ENCODE measurements around the gene SINHCAF. TPM values are rescaled to one million over a fixed set of nuclear protein-coding genes. Genes with fewer than 3 reads are reported as not detected.
"Not testable (repeated sequence)": the region's sequence is repeated elsewhere in the genome, so short reads cannot be mapped to it uniquely, and the experiment has no call there.

SINHCAF gene
- polyA plus RNA-seq, 3 donors = 222 to 262 (median 250) TPM

DNA sequence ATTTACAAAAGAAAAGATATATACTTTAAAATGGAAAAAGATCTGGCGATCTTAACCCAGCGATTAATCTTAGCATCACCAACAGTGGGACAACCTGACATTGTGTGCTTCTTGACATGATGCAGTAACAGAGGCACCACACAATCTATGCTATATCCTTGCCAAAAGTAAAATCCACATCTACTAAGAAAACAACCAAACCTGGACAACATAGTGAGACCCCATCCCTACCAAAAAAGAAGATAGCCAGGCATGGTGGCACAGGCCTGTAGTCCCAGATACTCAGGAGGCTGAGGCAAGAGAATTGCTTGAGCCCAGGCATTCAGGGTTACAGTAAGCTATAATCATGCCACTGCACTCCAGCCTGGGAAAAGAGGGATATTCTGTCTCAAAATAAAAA, 50.5 kb downstream of the SINHCAF start:
- no peak for DNase-seq

- DNase-seq = no peak
These were observed 51.2 kb downstream of the SINHCAF start for GRCh38 chr12:31274520-31275300.

DNA sequence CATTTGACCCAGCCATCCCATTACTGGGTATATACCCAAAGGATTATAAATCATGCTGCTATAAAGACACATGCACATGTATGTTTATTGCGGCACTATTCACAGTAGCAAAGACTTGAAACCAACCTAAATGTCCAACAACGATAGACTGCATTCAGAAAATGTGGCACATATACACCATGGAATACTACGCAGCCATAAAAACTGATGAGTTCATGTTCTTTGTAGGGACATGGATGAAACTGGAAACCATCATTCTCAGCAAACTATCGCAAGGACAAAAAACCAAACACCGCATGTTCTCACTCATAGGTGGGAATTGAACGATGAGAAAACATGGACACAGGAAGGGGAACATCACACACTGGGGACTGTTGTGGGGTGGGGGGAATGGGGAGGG, 52.2 kb downstream of the SINHCAF start:
- DNase-seq = not testable (repeated sequence)

GRCh38 chr12:31272607-31273225, 53.2 kb downstream of the SINHCAF start:
- no peak for DNase-seq

DNA sequence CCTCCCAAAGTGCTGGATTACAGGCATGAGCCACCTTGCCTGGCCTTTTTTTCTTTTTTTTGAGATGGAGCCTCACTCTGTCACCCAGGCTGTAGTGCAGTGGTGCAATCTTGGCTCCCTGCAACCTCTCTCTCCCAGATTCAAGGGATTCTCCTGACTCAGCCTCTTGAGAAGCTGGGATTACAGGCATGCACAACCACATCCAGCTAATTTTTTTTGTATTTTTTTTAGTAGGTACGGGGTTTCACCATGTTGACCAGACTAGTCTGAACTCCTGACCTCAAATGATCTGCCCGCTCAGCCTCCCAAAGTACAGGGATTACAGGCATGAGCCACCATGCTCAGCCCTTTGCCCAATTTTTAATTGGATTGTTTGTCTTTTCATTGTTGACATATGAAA, 58.0 kb downstream of the SINHCAF start:
- DNase-seq = no peak

GRCh38 chr12:31265722-31266121, 60.2 kb downstream of the SINHCAF start:
- no peak for DNase-seq

DNA sequence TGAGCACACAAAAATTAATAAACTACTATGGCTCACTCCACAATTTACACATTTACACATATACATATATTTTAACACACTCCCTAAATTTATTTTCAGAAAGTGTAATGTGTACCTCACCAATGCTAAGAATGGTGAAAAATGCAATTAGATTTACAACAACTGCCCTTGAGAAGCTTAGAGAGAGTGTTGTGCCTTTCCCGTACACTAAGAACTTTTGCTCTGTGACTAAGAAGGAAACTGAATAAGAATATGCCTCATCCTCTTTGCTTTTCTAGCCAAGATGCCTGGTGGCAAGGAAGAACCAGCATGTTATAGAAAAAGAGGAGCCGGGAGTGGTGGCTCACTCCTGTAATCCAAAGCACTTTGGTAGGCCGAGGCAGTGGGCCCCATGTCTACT, 62.3 kb downstream of the SINHCAF start:
- no peak for DNase-seq

GRCh38 chr12:31261744-31262143, 64.2 kb downstream of the SINHCAF start:
- DNase-seq = no peak

DNA sequence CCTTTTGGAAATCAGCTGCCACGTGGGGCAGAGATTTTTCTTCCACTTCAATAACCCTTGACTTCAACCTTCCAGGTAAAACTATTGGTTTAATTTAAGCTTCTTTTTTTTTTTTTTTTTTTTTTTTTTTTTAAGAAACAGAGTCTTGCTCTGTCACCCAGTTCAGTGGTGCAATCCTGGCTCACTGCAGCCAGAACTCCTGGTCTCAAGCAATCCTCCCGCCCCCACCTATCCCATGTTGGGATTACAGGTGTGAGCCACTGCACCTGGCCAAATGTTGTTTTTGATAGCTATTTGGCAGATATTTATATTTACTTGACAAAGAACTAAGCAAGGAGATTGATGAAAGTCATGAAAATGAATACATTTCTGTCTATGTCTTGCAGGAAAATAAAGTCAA, 65.1 kb downstream of the SINHCAF start:
- no peak for DNase-seq

DNA sequence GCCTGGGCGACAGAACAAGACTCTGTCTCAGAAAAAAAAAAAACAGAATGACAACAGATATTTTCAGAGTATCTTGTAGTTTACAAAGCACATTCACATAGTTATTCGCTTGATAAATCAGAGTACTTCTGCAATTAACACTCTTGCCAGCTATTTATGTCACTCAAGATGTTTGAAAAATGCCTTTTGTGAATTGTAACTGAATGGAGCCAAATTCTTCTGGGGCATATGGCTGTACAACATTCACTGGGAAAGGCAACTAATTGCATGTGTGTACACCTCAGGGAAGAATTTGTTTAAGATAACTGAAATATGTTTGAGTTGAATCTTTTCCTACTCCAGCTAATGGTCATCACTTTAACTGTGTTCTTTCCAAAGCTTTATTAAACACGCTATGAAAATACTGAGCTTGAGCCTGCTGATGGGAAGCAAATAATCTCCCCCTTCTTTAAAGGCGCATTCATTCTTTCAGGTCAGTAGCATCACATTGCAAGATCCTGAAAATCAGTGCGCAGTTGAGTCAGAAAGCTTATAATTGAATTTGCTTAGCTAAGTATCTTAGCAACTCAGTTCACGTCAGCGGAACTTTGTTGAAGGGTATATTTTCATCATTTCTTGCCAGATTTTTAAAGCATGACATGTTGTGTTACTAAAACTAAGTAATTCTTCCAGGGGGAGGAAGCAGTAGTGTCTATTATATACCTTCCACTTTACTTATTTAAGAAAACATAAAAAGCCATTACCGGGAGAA, 66.6 kb downstream of the SINHCAF start:
- DNase-seq = no peak

- DNase-seq = no peak
These were observed 68.2 kb downstream of the SINHCAF start for GRCh38 chr12:31257784-31258183.

GRCh38 chr12:31251707-31252611, 74.0 kb downstream of the SINHCAF start:
- not testable (repeated sequence) for DNase-seq

- DNase-seq = no peak
These were observed 75.8 kb downstream of the SINHCAF start for GRCh38 chr12:31250179-31250578.

DNA sequence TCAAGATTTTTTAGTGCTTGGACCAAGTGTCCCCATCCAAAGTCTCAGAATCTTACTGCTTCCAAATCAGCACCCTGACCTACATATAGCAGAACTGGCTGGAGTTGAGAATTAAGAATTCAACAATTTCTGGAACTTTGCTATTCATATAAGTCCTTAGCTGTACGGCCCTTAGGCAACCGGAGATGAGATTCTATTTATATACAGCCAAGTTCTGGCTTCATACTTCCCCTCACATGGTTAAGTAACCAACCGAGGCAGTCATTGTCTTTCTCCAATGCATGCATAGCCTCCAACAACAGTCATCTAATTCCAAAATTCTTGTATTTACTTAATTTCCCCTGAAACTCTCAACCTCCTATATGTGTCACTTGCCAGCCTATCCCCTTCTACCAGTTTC, 76.6 kb downstream of the SINHCAF start:
- DNase-seq = no peak

GRCh38 chr12:31248815-31249214, 77.1 kb downstream of the SINHCAF start:
- DNase-seq = no peak

GRCh38 chr12:31248337-31248736, 77.6 kb downstream of the SINHCAF start:
- DNase-seq = no peak

DNA sequence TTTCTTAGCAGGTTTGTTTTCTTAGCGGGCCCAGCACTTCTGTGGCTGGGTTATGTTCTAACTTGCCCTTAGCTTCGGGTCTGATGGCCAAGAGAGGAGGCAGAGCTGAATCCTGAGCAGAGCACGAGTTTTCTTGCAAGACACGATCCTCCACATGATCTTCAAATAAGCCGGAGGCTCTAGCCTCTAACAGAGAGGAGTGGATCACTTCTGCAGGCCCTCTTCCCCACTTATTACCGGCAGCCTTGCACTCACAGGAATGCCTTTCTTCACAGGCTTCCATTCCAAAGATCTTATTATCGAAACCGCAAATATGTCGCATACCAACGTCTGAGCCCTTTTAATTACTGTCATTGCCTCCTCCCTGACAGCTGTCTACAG, 79.5 kb downstream of the SINHCAF start:
- no peak for DNase-seq

DNA sequence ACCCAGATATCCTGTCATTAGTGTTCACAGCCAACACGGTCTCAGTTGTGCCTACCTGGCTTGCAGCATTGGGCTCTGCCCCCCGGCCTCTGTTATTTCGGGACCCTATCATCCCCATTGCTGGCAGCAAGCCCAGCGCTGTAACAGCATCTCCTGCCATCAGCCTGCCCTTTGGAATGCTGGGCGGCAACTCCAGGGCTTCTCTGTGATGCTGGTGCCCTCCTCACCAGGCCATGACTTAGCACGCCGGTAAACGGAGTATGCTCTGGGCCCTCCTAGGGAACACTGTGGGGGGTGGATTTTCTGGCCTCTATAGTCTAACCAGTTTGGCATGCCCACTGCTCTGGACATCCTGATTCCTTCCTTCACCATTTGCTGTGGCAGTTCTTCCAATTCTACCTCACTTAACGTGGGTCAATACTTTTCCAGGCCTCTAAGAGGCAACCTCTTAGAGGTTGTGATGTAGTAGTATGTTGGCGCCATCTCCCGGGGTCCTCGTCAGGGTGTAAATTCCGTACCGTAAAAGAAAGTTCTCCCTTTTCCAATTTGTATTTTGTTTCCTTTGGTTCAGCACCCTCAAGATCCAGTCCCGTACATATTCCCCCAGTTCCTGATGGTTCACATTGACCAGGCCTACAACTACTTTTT, 80.0 kb downstream of the SINHCAF start:
- DNase-seq = no peak

- not testable (repeated sequence) for DNase-seq
These were observed 83.5 kb downstream of the SINHCAF start for GRCh38 chr12:31242418-31242817.

DNA sequence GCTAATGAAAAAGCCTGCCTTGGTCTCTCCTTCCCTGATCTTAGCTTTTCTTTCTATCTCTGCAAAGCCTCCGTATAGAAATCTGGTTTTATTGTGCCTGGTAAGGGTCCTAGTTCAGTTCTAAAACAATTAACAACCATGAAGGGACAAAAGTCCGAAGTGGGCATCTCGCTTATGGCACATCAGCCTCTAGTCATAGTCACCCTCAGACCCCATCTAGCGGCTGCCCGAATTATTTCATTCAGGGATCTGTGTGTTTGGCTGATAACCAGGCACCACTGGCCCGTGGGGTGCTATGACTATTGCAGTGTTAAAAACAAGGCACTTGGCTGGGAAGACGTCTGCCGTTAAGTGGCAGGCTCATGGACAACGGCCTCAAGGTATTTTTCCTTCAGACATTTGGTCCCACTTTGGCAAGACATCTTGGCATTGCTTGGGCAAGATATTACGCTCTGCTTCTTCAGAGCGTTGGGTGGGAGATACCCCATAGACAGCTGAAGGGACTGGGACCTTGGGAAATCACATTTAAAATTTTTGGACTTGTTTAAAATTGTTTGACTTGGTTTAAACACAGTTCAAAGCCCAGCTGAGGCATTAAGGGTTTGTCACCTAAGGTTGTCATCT, 87.1 kb downstream of the SINHCAF start:
- DNase-seq = peak; percentile 57

- DNase-seq = not testable (repeated sequence)
These were observed 87.6 kb downstream of the SINHCAF start for GRCh38 chr12:31238333-31238732.

Data from renal pelvis (tissue), 4 donors.